ENCODE results near the gene HERC2. TPM values are rescaled to one million over a fixed set of nuclear protein-coding genes. Genes with fewer than 3 reads are reported as not detected.
"Not testable (repeated sequence)": the region's sequence is repeated elsewhere in the genome, so short reads cannot be mapped to it uniquely, and the experiment has no call there.

The HERC2 gene
- total RNA-seq, 1 experiment from 2014 or later, result 69.7 TPM

DNA sequence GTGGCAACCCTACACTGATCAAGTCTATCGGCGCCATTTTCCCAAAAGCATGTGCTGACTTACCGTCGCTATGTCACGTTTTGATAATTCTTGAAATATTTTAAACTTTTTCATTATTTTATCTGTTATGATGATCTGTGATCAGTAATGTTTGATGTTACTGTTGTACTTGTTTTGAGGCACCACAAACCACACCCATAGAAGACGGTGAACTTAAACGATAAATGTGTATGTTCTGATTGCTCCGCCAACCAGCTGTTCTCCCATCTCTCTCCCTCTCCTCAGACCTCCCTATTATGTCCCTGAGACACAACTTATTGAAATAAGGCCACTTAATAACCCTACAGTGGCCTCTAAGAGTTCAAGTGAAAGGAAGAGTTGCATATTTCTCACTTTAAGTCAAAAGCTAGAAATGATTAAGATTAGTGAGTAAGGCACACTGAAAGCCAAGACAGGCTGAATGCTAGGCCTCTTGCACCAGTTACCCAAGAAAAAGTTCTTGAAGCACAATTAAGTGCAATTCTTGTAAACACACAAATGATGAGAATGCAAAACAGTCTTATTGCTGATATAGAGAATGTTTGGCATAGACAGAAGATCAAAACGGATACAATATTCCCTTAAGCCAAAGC, 184.5 kb downstream of the HERC2 start:
- H3K27me3 ChIP-seq (ENCODE audit: control insufficient read depth, insufficient read depth, low read length); H3K4me3 ChIP-seq (ENCODE audit: low read depth in 2 of 2, low read length in 2 of 2); H3K9me3 ChIP-seq (ENCODE audit: control insufficient read depth, insufficient read depth, low read depth, low read length); intact Hi-C loops (cut with micrococcal nuclease; ENCODE audit: unreplicated experiment); DNase-seq (ENCODE audit: low read depth, low spot score); CTCF ChIA-PET; BruUV-seq (replicated peaks); ATAC-seq; H3K4me1 ChIP-seq (ENCODE audit: control insufficient read depth, insufficient read depth, low read length); H3K36me3 ChIP-seq (ENCODE audit: control insufficient read depth, insufficient read depth, low read length); H3K27ac ChIP-seq (ENCODE audit: low read length); in situ Hi-C loops (cut with HindIII; ENCODE audit: low pct_unique_long_range_greater_than_20kb, low sequenced_read_pairs): not testable (repeated sequence)
- POLR2A ChIA-PET, result interaction anchor here (0.5 kb wide), 1 partner anchor 1977 kb away, joined by 4 read pairs; no protein-coding TSS in a partner anchor

DNA sequence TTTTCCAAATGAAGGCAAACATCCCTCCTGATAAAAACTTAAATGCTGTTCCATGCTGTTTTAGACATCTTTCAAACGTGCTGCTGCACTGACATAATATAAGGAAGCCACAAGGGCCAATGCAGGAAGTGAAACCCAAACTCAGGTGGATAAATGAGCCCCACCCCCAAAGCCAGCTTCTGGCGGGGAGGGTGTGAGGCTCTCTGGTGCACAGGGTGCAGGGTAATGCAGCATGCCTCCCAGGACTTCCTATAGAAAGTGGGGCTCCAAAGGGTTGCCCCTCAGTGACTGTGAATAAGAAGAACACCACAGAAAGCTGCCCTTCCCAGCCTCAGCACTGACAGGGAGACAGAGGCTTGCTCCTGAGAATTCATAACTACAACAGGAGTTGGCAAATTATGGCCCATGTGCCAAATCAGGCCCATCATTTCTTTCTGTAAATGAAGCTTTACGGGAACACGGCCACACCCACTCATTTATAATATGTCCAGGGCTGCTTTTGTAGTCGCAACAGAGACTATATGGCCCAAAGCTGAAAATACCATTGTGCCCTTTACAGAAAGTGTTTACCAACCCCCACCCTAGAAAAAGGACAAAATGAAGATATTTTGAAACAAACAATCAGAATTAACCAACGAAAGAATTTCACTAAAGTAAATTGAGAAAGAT, 185.6 kb downstream of the HERC2 start:
- BruUV-seq (replicated peaks); H3K36me3 ChIP-seq (ENCODE audit: control insufficient read depth, insufficient read depth, low read length); in situ Hi-C loops (cut with HindIII; ENCODE audit: low pct_unique_long_range_greater_than_20kb, low sequenced_read_pairs); ATAC-seq; H3K27ac ChIP-seq (ENCODE audit: low read length); POLR2A ChIA-PET; DNase-seq (ENCODE audit: low read depth, low spot score); H3K4me1 ChIP-seq (ENCODE audit: control insufficient read depth, insufficient read depth, low read length); H3K27me3 ChIP-seq (ENCODE audit: control insufficient read depth, insufficient read depth, low read length); CTCF ChIA-PET; H3K9me3 ChIP-seq (ENCODE audit: control insufficient read depth, insufficient read depth, low read depth, low read length); intact Hi-C loops (cut with micrococcal nuclease; ENCODE audit: unreplicated experiment); H3K4me3 ChIP-seq (ENCODE audit: low read depth in 2 of 2, low read length in 2 of 2): not testable (repeated sequence)

DNA sequence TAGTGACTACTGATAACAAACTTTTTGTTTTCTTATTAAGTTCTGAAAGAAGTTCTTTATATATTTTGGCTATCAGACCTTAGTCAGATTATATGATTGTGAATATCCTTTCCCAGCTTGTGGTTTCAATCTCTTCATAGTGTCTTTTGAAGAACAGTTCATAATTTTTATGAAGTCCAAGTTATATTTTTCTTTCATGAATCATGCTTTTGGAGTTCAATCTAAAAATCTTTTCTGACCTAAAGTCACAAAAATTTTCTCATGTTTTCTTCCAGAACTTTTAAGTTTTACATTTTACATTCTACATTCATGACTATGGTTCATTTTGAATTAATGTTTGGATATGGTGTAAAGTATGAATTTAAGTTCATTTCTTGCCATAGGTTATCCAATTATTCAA, 188.7 kb downstream of the HERC2 start:
- Histone ChIP-seq H3K4me1 (ENCODE audit: control insufficient read depth, insufficient read depth, low read length) (no peaks in the 10 kb centered on the region), H3K27ac (ENCODE audit: low read length) (no peak overlapping the region), H3K4me3 (ENCODE audit: low read depth in 2 of 2, low read length in 2 of 2) (no peak overlapping the region), H3K36me3 (ENCODE audit: control insufficient read depth, insufficient read depth, low read length) (peaks cover 7% of the 10 kb centered on the region), H3K9me3 (ENCODE audit: control insufficient read depth, insufficient read depth, low read depth, low read length) (no peaks in the 10 kb centered on the region), H3K27me3 (ENCODE audit: control insufficient read depth, insufficient read depth, low read length) (no peaks in the 10 kb centered on the region)
- ChIA-PET CTCF (no interaction called here), POLR2A (no interaction called here)
- in situ Hi-C loops (cut with HindIII; ENCODE audit: low pct_unique_long_range_greater_than_20kb, low sequenced_read_pairs), result no loop called here
- no peak for DNase-seq (ENCODE audit: low read depth, low spot score)
- TSS peak; percentile 54 for BruUV-seq (replicated peaks)
- TF ChIP-seq TCF7L2 (IDR thresholded peaks at IDR 0.05; ENCODE audit: low read depth, low read length) (no peak), SIN3A (IDR thresholded peaks at IDR 0.05; ENCODE audit: borderline replicate concordance, insufficient read depth, low read depth, low read length) (no peak), POLR2AphosphoS5 (IDR thresholded peaks at IDR 0.05; ENCODE audit: low read depth, low read length) (no peak)
- intact Hi-C loops (cut with micrococcal nuclease; ENCODE audit: unreplicated experiment), result no loop called here
- ATAC-seq, result no peak

DNA sequence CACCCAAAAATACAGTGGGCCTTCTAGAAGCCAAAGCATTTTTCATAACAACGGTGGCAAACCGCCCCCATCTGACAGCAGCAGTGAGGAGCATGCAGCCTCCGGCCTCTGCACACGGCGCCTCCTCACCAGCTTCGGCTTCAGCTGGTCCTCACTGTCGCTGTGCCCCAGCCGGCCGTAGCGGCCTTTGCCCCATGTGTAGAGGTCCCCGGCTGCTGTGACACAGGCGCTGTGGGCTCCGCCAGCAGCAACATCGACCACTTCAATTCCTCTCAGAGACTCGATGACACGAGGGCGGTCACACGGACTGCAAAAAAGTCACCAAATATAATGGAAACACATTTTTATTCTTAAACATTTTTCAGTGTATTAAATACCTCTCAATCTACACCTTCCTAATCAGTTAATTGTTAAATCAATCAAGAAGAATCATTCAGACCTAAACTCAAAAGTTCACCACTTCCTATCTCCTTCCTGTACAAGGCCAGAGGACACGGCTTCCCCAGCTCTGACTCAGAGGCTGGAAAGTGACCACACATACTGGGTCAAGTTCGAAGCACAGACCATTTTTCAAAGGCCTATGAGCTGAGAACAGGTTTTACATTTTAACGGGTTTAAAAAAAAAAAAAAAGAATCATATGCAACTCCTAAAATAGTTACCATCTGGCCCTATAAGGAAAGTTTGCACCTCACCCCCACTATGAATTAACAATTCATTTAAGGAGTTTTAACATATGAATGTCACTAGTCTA, 189.3 kb downstream of the HERC2 start:
- ATAC-seq (no peak), DNase-seq (ENCODE audit: low read depth, low spot score) (no peak)
- Histone ChIP-seq H3K4me3 (ENCODE audit: low read depth in 2 of 2, low read length in 2 of 2) (no peak overlapping the region), H3K27me3 (ENCODE audit: control insufficient read depth, insufficient read depth, low read length) (no peaks in the 10 kb centered on the region), H3K27ac (ENCODE audit: low read length) (no peak overlapping the region), H3K9me3 (ENCODE audit: control insufficient read depth, insufficient read depth, low read depth, low read length) (no peaks in the 10 kb centered on the region), H3K36me3 (ENCODE audit: control insufficient read depth, insufficient read depth, low read length) (peaks cover 7% of the 10 kb centered on the region), H3K4me1 (ENCODE audit: control insufficient read depth, insufficient read depth, low read length) (no peaks in the 10 kb centered on the region)
- ChIA-PET CTCF (no interaction called here), POLR2A (interaction anchor here (0.7 kb wide), 1 partner anchor 1133 kb away, joined by 7 read pairs; no protein-coding TSS in a partner anchor)
- no TSS peak for BruUV-seq (replicated peaks)
- TF ChIP-seq TCF7L2 (IDR thresholded peaks at IDR 0.05; ENCODE audit: low read depth, low read length) (no peak), SIN3A (IDR thresholded peaks at IDR 0.05; ENCODE audit: borderline replicate concordance, insufficient read depth, low read depth, low read length) (no peak)
- intact Hi-C loops (cut with micrococcal nuclease; ENCODE audit: unreplicated experiment), result no loop called here
- in situ Hi-C loops (cut with HindIII; ENCODE audit: low pct_unique_long_range_greater_than_20kb, low sequenced_read_pairs), result no loop called here
